OCI-LY3 (cell line): Measurements from ENCODE around the gene ANKRD65.

Source experiments
- CTCF ChIP-seq: fragments of 200-600, 300-600 bp; sonication (generic); IDR thresholded peaks from 2 replicates; pipeline ENCODE4 v1.5.1; 2014; ENCODE audit warnings: antibody characterized with exemption, low read length, low read depth
- EZH2phosphoT487 ChIP-seq: fragments of 200-600 bp; shearing (Covaris generic); IDR thresholded peaks from 2 replicates; pipeline ENCODE4 v1.6.1; 2018; ENCODE audit warnings: antibody characterized with exemption, mixed run types, low read depth

GRCh38 chr1:1432951-1433803 lies 12.1 kb upstream of the ANKRD65 start:
- TF ChIP-seq CTCF (no peak), EZH2phosphoT487 (no peak)
